Stimulated activated naive B cell treated with anti-CD40 and anti-IgM and Interleukin-4, amounts not matched to agents 10 μg/mL and 1 μg/mL and 100 μg/mL, for 72 hours (primary cell): ENCODE measurements around the gene KRTAP10-2.

Experiments used
- ATAC-seq, 2 donors: fragments of 150-1000 bp; cut with Tn5 transposase; replicated peaks; 2 replicates each; pipeline ENCODE4 v1.10.0; 2021; ENCODE audit warnings: moderate library complexity in 1 of 2
- DNase-seq: peaks from one replicate; pipeline ENCODE4 v3.0.0; 2021
- H3K27ac Mint-ChIP-seq: one replicate; pipeline ENCODE4 v1.8.0; 2022; ENCODE audit warnings: mild to moderate bottlenecking, mixed read lengths
- H3K27me3 Mint-ChIP-seq, 2 donors: one replicate each; pipeline ENCODE4 v1.8.0; 2022; ENCODE audit warnings: mixed read lengths in 2 of 2
- H3K36me3 Mint-ChIP-seq, 2 donors: one replicate each; pipeline ENCODE4 v1.8.0; 2022; ENCODE audit warnings: mixed read lengths in 2 of 2, mild to moderate bottlenecking in 1 of 2
- H3K4me1 Mint-ChIP-seq, 2 donors: one replicate each; pipeline ENCODE4 v1.8.0; 2022; ENCODE audit warnings: mixed read lengths in 2 of 2, mild to moderate bottlenecking in 1 of 2
- H3K4me3 Mint-ChIP-seq, 2 donors: one replicate each; pipeline ENCODE4 v1.8.0; 2022; ENCODE audit warnings: mild to moderate bottlenecking in 2 of 2, mixed read lengths in 2 of 2, moderate library complexity in 1 of 2
- H3K9me3 Mint-ChIP-seq, 2 donors: one replicate each; pipeline ENCODE4 v1.8.0; 2022; ENCODE audit warnings: mixed read lengths in 2 of 2, mild to moderate bottlenecking in 1 of 2

KRTAP10-2 gene

GRCh38 chr21:44532712-44533111, 18.6 kb downstream of the KRTAP10-2 start:
- Mint-ChIP-seq H3K4me3 (no peak overlapping the region), H3K9me3 (peaks cover 0 to 5% of the 10 kb centered on the region in 2 donors), H3K27ac (no peak overlapping the region), H3K4me1 (no peaks in the 10 kb centered on the region), H3K27me3 (peaks cover 7 to 22% of the 10 kb centered on the region in 2 donors), H3K36me3 (no peaks in the 10 kb centered on the region)
- ATAC-seq = no peak
- no peak for DNase-seq

DNA sequence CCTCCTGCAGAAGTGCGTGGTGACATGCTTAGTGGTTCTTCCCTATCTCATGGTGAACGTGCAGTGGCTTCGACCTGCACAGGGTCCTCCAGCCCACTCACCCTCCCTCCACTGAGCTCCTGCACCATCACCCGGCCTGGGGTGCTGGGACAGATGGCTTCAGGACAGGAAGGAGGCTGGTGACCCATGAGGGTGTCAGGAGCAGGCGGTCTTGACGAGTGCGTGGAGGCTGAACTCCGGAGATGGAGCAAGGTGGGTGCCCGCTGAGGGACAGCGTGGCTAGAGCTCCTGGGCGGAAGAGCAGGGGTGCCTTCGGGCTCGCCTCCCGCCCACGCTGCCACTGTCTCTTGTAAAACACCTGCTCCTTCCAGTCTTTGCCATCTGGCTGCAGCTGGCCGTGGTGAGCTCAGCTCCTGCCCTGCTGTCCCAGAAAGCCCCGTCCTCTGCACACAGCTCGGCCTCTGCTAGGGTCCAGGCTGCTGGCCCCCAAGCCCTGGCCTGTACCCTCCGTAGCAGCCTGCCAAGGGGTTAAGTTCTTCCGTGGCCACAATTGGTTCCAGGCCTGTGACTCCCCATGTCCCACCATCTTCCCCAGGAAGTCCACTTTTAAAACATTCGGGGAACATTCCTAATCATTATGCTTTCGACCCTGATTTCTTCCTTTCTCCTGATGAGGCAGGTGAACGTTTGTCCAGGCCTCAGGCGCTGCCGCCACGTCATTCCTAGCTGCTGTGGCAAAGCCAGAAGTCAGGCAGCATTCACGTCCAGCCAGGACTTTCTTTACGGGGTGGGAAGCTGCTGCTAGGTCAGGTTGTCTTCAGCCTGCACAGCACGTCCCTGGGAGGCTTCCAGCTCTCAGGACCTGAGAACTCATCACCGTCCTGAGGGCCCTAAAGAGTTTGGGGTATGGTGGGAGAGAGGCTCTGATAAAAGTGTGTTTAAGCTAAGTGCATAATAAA, 19.4 kb downstream of the KRTAP10-2 start:
- no peak overlapping the region for H3K27ac Mint-ChIP-seq
- H3K9me3 Mint-ChIP-seq = peaks cover 0 to 5% of the 10 kb centered on the region in 2 donors
- no peaks in the 10 kb centered on the region for H3K4me1 Mint-ChIP-seq
- H3K36me3 Mint-ChIP-seq = no peaks in the 10 kb centered on the region
- peaks cover 7 to 16% of the 10 kb centered on the region in 2 donors for H3K27me3 Mint-ChIP-seq
- H3K4me3 Mint-ChIP-seq = no peak overlapping the region
- DNase-seq = no peak
- no peak for ATAC-seq

- H3K4me1 Mint-ChIP-seq = no peaks in the 10 kb centered on the region
- peaks cover 7 to 16% of the 10 kb centered on the region in 2 donors for H3K27me3 Mint-ChIP-seq
- peaks cover 0 to 5% of the 10 kb centered on the region in 2 donors for H3K9me3 Mint-ChIP-seq
- H3K4me3 Mint-ChIP-seq = no peak overlapping the region
- no peak for ATAC-seq
- H3K27ac Mint-ChIP-seq = no peak overlapping the region
- DNase-seq = no peak
- H3K36me3 Mint-ChIP-seq = no peaks in the 10 kb centered on the region
Observed at GRCh38 chr21:44530903-44531605, 20.3 kb downstream of the KRTAP10-2 start.

DNA sequence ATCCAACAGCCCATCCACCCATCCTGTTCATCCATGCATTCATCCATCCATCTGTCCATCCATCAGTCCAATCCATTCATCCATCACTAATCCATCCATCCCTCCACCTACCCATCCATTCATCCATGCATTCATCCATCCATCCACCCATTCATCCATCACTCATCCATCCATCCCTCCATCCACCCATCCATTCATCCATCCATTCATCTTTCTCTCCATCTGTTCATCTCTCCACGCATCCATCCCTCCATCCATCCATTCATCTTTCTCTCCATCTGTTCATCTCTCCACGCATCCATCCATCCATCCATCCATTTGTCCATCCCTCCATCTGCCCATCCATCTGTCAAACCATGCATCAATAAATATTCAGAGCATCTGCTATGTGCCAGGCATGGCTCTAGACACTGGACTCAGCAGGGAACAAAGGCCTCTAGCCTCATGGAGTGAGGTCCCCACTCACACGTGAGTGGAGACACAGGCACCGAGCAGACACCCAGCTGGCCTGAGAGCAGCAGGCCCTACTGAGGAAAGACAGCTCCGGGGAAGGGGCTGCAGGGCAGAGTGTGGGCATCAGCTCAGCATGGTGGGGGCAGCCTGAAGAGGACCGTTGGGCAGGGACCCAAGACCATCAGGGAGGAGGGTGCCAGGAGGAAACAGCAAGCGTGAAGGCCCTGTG, 20.9 kb downstream of the KRTAP10-2 start:
- Mint-ChIP-seq H3K4me1 (no peaks in the 10 kb centered on the region), H3K9me3 (peaks cover 0 to 5% of the 10 kb centered on the region in 2 donors), H3K4me3 (no peak overlapping the region), H3K27me3 (peaks cover 7 to 16% of the 10 kb centered on the region in 2 donors), H3K27ac (no peak overlapping the region), H3K36me3 (no peaks in the 10 kb centered on the region)
- DNase-seq (no peak), ATAC-seq (no peak)

DNA sequence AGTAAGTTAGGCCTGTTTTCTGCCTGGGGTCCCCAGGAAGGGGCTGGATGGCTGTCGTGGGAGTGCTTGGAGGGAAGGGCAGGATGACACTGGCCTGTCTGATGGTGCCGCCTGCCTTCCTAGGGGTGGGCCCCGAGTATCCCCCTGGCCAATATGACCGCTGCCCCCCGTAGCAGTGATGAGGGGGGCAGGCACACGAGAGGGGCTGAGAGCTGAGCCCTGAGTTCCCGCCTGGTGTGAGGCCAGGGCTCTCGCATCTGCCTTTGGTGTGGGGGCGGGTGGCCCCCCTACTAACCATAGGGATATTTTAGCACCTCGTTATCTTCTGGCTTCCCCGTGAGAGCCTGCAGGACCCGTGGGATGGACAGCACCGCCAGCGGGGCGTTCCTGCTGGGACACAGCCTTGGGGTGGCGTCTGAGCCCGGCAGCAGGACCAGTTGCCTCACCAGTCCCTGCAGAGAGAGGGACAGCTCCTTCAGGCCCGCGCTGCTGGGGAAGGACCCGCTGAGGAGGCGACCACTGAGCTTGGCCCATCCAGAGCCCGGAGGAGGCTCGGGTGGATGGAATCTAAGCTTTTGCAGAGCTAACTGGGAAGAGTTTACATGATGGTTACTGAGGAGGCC, 21.7 kb downstream of the KRTAP10-2 start:
- Mint-ChIP-seq H3K27ac (no peak overlapping the region), H3K36me3 (no peaks in the 10 kb centered on the region), H3K9me3 (peaks cover 0 to 2% of the 10 kb centered on the region in 2 donors), H3K4me3 (no peak overlapping the region), H3K27me3 (peaks cover 7 to 16% of the 10 kb centered on the region in 2 donors), H3K4me1 (no peaks in the 10 kb centered on the region)
- no peak for DNase-seq
- no peak for ATAC-seq

GRCh38 chr21:44529011-44529421, 22.3 kb downstream of the KRTAP10-2 start:
- Mint-ChIP-seq H3K9me3 (no peaks in the 10 kb centered on the region), H3K36me3 (no peaks in the 10 kb centered on the region), H3K27ac (no peak overlapping the region), H3K27me3 (peaks cover 7 to 16% of the 10 kb centered on the region in 2 donors), H3K4me1 (no peaks in the 10 kb centered on the region), H3K4me3 (no peak overlapping the region)
- ATAC-seq = no peak
- DNase-seq = no peak

DNA sequence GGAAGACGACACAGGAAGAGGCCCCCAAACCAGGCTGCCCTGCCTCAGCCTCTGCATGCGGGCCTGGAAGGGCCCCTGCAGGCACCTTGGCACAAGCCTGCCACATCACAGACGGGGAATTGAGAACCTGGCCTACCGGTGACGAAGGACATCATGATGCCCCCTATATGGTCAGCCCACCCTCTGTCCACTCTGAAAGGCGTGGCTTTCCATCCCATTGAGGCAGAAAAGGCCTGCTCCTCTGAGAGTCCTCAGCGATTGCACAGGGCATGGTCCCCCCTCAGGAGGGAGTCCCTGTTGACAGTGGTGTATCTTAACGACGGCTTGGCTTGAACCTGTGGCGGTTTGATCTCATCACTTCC, 22.7 kb downstream of the KRTAP10-2 start:
- Mint-ChIP-seq H3K4me1 (no peaks in the 10 kb centered on the region), H3K27me3 (peaks cover 7 to 16% of the 10 kb centered on the region in 2 donors), H3K27ac (no peak overlapping the region), H3K9me3 (no peaks in the 10 kb centered on the region), H3K4me3 (no peak overlapping the region), H3K36me3 (no peaks in the 10 kb centered on the region)
- ATAC-seq = no peak
- no peak for DNase-seq

GRCh38 chr21:44527983-44528633, 23.2 kb downstream of the KRTAP10-2 start:
- DNase-seq (no peak), ATAC-seq (no peak)
- Mint-ChIP-seq H3K36me3 (no peaks in the 10 kb centered on the region), H3K4me3 (no peak overlapping the region), H3K27me3 (peaks cover 7 to 16% of the 10 kb centered on the region in 2 donors), H3K27ac (no peak overlapping the region), H3K4me1 (no peaks in the 10 kb centered on the region), H3K9me3 (no peaks in the 10 kb centered on the region)

GRCh38 chr21:44527156-44527982, 23.9 kb downstream of the KRTAP10-2 start:
- Mint-ChIP-seq H3K4me3 (no peak overlapping the region), H3K4me1 (no peaks in the 10 kb centered on the region), H3K9me3 (no peaks in the 10 kb centered on the region), H3K36me3 (no peaks in the 10 kb centered on the region), H3K27ac (no peak overlapping the region), H3K27me3 (peaks cover 7 to 16% of the 10 kb centered on the region in 2 donors)
- no peak for ATAC-seq
- DNase-seq = no peak

DNA sequence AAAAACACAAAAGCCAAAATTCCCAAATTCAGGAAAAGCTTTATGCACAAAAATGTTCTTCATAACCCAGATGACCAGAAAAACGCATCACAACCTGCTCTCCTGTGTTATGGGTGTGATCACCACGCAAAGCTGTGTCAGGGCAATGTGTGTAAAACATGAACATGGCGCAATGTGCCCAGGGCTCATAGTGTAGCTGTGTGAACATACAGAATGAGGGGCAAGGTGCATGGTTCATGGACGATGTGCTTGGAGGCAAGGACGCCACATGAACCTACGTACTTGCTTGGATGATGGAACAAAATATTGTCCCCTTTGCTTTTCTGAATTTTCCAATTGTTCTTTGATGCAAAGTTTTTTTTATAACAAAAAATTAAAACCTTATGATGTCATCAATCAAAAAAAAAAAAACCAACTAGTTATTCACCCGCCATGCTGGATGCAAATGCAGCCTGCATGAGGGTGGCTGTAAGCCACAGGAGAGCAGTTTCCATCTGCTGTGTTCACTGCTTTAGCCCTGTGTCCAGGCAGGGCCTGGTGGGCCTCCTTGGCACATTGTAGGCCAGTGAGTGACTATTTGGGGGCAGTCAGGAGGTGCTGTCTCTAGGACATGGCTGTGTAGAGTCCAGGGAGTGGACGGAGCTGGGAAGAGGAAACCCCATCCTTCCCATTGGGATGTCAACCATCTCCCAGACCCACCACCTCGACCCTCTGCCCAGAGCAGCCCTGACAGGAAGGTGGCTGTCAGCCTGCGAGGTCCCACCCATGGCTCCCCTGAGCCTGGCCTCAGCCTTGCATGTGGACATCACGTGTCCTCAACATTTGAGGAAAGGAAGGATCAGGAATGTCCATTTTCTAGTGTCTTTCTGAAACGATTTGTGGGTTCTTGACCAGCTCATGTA, 25.0 kb downstream of the KRTAP10-2 start:
- Mint-ChIP-seq H3K4me3 (no peak overlapping the region), H3K27ac (no peak overlapping the region), H3K4me1 (no peaks in the 10 kb centered on the region), H3K9me3 (no peaks in the 10 kb centered on the region), H3K27me3 (peaks cover 7 to 11% of the 10 kb centered on the region in 2 donors), H3K36me3 (no peaks in the 10 kb centered on the region)
- ATAC-seq (no peak), DNase-seq (no peak)

GRCh38 chr21:44525391-44526095, 25.8 kb downstream of the KRTAP10-2 start:
- no peaks in the 10 kb centered on the region for H3K4me1 Mint-ChIP-seq
- no peak overlapping the region for H3K4me3 Mint-ChIP-seq
- H3K27ac Mint-ChIP-seq = no peak overlapping the region
- no peak for ATAC-seq
- DNase-seq = no peak
- H3K9me3 Mint-ChIP-seq = no peaks in the 10 kb centered on the region
- peaks cover 6% of the 10 kb centered on the region in 2 donors for H3K27me3 Mint-ChIP-seq
- no peaks in the 10 kb centered on the region for H3K36me3 Mint-ChIP-seq
